ENCODE results near the gene ZNF296.

Gene ZNF296

GRCh38 chr19:45097776-45098520 lies 21.7 kb upstream of the ZNF296 start:
- no peak for TF ChIP-seq POLR2A (IDR thresholded peaks at IDR 0.05; ENCODE audit: low read depth, low read length)
- peak; percentile 87 for DNase-seq (ENCODE audit: insufficient read length, low spot score)
- peak; percentile 94 for FAIRE-seq

GRCh38 chr19:45097450-45097775 lies 21.1 kb upstream of the ZNF296 start:
- no peak for TF ChIP-seq POLR2A (IDR thresholded peaks at IDR 0.05; ENCODE audit: low read depth, low read length)
- no peak for FAIRE-seq
- DNase-seq (ENCODE audit: insufficient read length, low spot score), result no peak

- FAIRE-seq, result no peak
- no peak for TF ChIP-seq POLR2A (IDR thresholded peaks at IDR 0.05; ENCODE audit: low read depth, low read length)
- no peak for DNase-seq (ENCODE audit: insufficient read length, low spot score)
These were observed 20.4 kb upstream of the ZNF296 start for GRCh38 chr19:45096700-45097099.

- no peak for TF ChIP-seq POLR2A (IDR thresholded peaks at IDR 0.05; ENCODE audit: low read depth, low read length)
- FAIRE-seq (no peak), DNase-seq (ENCODE audit: insufficient read length, low spot score) (no peak)
These were observed 19.5 kb upstream of the ZNF296 start for GRCh38 chr19:45095496-45096413.

GRCh38 chr19:45094707-45095106 lies 18.4 kb upstream of the ZNF296 start:
- TF ChIP-seq POLR2A (IDR thresholded peaks at IDR 0.05; ENCODE audit: low read depth, low read length), result no peak
- no peak for DNase-seq (ENCODE audit: insufficient read length, low spot score)
- no peak for FAIRE-seq

GRCh38 chr19:45094137-45094536 lies 17.9 kb upstream of the ZNF296 start:
- FAIRE-seq, result no peak
- TF ChIP-seq POLR2A (IDR thresholded peaks at IDR 0.05; ENCODE audit: low read depth, low read length), result no peak
- DNase-seq (ENCODE audit: insufficient read length, low spot score), result no peak

GRCh38 chr19:45092747-45093678 lies 16.7 kb upstream of the ZNF296 start, which contains the start of gene PPP1R37:
PPP1R37 (plus strand) TSS chr19:45093179; CDS start chr19:45093326, 147 bp downstream.
- peak; percentile 83 for DNase-seq (ENCODE audit: insufficient read length, low spot score)
- FAIRE-seq, result peak; percentile 41
- no peak for TF ChIP-seq POLR2A (IDR thresholded peaks at IDR 0.05; ENCODE audit: low read depth, low read length)

GRCh38 chr19:45091031-45091923 lies 15.0 kb upstream of the ZNF296 start:
- peak; percentile 22; the same call in 1 of the 2 replicates for TF ChIP-seq POLR2A (IDR thresholded peaks at IDR 0.05; ENCODE audit: low read depth, low read length)
- FAIRE-seq, result peak; percentile 88
- DNase-seq (ENCODE audit: insufficient read length, low spot score), result peak; percentile 73

GRCh38 chr19:45090606-45091005 lies 14.3 kb upstream of the ZNF296 start:
- no peak for DNase-seq (ENCODE audit: insufficient read length, low spot score)
- TF ChIP-seq POLR2A (IDR thresholded peaks at IDR 0.05; ENCODE audit: low read depth, low read length), result no peak
- FAIRE-seq, result no peak

GRCh38 chr19:45090034-45090433 lies 13.8 kb upstream of the ZNF296 start:
- TF ChIP-seq POLR2A (IDR thresholded peaks at IDR 0.05; ENCODE audit: low read depth, low read length), result no peak
- FAIRE-seq (no peak), DNase-seq (ENCODE audit: insufficient read length, low spot score) (no peak)

- FAIRE-seq, result no peak
- no peak for TF ChIP-seq POLR2A (IDR thresholded peaks at IDR 0.05; ENCODE audit: low read depth, low read length)
- no peak for DNase-seq (ENCODE audit: insufficient read length, low spot score)
These were observed 11.3 kb upstream of the ZNF296 start for GRCh38 chr19:45087531-45087930.

GRCh38 chr19:45086480-45086879 lies 10.2 kb upstream of the ZNF296 start:
- no peak for FAIRE-seq
- TF ChIP-seq POLR2A (IDR thresholded peaks at IDR 0.05; ENCODE audit: low read depth, low read length), result no peak
- no peak for DNase-seq (ENCODE audit: insufficient read length, low spot score)

- TF ChIP-seq POLR2A (IDR thresholded peaks at IDR 0.05; ENCODE audit: low read depth, low read length), result no peak
- no peak for DNase-seq (ENCODE audit: insufficient read length, low spot score)
- FAIRE-seq, result no peak
These were observed 5.9 kb upstream of the ZNF296 start for GRCh38 chr19:45082170-45082569.
